Caki2 (cell line): Measurements from ENCODE around the gene GAS6. TPM values are rescaled to one million over a fixed set of nuclear protein-coding genes. Genes with fewer than 3 reads are reported as not detected.

ENCODE experiments used
- DNase-seq: peaks from one replicate; pipeline ENCODE4 v3.0.0-alpha.2; 2015; ENCODE audit warnings: low read depth
- in situ Hi-C: cut with HindIII; loops from 2 replicates; pipeline ENCODE4 v1.10.0; 2016; ENCODE audit warnings: low sequenced_read_pairs, low pct_unique_long_range_greater_than_20kb, mixed read lengths
- total RNA-seq: library from RNA; depleted of rRNA; stranded (reverse); fragments of >200 nt; shearing (Covaris generic); gene quantifications from 2 replicates; pipeline ENCODE4 v1.2.3, GENCODE V29; 2014; ENCODE audit warnings: low replicate concordance

Gene GAS6
- total RNA-seq, 1 experiment from 2014 or later: 29.4 TPM

- in situ Hi-C loops: no loop called here
- DNase-seq: no peak
Measured at GRCh38 chr13:113890774-113891480, 27.1 kb upstream of the GAS6 start.

DNA sequence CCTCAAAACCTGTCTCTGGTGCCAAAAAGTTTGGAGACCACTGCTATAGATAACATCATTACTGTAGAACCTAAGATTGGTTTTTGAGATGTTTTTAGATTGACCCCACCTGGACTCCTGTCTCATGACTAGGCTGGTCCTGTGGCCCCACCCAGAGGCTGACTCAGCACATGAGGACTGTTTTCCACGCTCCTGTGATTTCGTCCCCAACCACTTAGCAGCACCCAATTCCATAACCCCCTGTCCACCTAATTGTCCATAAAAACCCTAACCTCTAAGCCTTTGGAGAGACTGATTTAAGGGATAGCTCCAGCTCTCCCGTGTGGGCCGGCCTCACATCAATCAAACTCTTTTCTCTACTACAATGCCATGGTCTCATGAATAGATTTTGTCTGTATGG, 25.6 kb upstream of the GAS6 start:
- no peak for DNase-seq
- in situ Hi-C loops: no loop called here

- in situ Hi-C loops: no loop called here
Measured at GRCh38 chr13:113888701-113889330, 24.9 kb upstream of the GAS6 start.

GRCh38 chr13:113887700-113888201, 23.9 kb upstream of the GAS6 start:
- in situ Hi-C loops: no loop called here
- DNase-seq: no peak

More at GRCh38 chr13:113888701-113889330, 24.9 kb upstream of the GAS6 start:
- DNase-seq: no peak

DNA sequence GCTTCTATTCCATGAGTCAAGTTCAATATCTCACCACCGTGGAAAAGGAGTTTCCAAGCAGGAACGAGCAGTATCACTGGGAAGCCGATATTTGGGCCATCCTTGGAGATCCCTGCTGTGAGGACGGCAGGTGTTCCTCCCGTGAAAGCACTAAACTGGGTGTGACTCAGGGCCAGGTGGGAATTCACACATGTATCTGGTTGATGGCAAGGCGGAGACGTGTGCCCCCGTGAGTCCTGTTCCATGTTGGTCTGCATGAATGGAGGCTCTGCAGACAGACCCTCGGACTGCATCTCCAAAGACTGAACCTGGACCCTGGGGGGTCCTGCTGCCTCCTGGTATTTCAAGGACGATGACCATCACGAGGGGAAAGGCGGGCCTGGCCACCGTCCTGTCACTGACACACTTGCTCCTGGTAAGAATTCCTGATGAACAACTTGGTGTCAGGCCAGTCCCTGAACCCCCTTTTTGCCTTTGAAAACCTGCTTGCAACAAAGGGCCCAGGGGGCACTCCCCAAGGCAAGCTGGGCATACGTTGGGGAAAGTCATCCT, 22.8 kb upstream of the GAS6 start:
- in situ Hi-C loops: no loop called here
- no peak for DNase-seq

DNA sequence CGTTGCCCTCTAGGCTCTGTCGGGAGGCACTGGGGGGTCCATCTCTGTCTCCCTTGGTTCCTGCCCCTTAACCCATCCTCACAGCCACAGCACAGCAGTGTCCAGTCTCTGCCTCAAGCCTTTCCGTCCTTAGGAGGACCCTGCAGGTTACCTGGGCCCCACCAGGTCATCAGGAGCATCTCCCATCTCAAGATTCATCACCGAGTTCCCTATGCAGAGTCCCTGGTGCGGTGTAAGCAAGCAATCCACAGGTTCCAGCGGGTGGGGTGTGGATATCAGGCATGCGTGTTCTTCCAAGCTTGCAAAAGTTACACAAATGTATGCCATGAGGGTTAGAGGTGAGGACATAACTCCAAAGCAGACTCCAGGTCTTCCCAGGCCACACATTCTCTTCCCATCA, 20.9 kb upstream of the GAS6 start:
- in situ Hi-C loops: no loop called here

DNA sequence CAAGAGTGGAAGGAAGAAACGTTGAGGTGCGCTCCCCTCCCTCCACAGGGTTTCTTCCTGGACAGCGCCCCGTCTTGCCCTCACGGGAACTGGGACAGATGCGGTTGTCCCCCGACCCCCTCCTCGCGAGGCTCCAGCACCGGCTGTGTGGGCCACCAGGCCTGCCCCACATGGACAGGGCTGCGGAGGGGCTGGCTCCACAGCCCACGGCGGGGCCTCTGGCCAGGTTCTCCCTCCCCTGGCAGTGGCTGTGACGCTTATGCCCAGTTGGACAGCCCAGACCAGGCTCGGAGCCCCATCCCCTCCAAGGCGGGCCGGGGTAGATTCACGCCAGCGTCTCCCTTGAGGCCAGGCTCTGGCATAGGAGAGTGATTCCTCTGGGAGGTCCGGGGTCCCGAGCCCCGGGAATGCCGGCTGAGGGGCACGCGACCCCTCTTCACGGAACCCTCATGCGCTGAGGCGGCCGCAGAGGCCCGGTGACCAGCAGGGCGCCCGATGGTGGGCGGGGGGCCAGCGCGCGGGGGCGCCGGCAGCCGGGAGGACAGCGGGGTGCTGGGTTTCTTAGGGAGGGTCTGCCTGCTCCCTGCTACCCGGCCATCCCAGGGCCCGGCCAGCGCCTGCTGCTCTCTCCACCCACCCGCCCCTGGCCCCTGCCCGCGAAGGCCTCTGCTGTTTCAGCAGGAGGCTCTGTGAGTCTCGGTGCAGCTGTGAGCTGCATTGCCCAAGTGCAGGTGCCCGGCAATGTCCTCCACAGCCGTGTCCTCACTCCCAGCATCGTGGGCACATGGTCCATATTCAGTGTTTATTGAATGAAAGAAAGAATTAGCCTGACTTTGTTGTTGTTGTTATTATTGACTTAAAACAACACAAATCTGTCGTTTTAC, 20.3 kb upstream of the GAS6 start:
- DNase-seq: no peak
- in situ Hi-C loops: no loop called here

More for the DNA sequence above, 20.9 kb upstream of the GAS6 start:
- no peak for DNase-seq

DNA sequence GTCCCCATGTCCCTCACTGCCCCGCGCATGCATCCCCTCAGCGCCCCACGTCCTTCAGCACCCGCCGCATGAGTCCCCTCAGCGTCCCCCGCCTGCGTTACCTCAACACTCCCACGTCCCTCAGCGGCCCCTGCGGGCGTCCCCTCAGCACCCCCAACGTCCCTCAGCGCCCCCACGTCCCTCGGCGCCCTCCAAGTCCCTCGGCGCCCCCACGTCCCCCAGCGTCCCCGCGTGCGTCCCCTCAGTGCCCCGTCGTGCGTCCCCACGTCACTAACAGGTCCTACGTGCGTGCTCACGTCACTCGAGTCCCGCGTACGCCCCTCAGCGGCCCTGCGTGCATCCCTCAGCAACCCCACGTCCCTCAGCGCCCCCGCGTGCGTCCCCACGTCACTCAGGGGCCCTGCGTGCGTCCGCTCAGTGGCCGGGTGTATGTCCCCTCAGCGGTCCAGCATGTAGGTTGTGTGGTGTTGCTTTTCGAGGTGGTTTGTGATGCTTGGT, 19.5 kb upstream of the GAS6 start:
- no peak for DNase-seq
- in situ Hi-C loops: no loop called here

DNA sequence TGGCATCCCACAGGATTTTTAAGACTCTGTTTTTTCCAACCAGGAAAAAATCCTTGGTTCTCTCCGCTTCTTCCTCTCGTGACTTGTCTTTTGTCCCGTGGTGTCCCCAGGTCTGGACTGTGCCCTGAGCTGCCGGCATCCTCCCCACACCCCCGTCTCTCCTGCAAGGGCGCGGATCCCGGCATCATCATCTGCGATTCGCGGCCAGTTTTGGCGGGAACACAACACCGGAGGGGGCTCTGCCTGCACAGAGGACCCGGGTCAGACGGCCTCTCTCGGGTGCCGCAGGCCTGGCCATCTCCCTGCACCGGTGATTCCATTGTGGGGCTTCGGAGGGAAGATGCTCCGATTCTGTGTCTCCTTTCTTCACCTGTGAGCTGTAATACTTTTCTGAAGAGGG, 18.8 kb upstream of the GAS6 start:
- in situ Hi-C loops: no loop called here
- no peak for DNase-seq

- in situ Hi-C loops: no loop called here
- DNase-seq: no peak
Measured at GRCh38 chr13:113882267-113882630, 18.4 kb upstream of the GAS6 start.

DNA sequence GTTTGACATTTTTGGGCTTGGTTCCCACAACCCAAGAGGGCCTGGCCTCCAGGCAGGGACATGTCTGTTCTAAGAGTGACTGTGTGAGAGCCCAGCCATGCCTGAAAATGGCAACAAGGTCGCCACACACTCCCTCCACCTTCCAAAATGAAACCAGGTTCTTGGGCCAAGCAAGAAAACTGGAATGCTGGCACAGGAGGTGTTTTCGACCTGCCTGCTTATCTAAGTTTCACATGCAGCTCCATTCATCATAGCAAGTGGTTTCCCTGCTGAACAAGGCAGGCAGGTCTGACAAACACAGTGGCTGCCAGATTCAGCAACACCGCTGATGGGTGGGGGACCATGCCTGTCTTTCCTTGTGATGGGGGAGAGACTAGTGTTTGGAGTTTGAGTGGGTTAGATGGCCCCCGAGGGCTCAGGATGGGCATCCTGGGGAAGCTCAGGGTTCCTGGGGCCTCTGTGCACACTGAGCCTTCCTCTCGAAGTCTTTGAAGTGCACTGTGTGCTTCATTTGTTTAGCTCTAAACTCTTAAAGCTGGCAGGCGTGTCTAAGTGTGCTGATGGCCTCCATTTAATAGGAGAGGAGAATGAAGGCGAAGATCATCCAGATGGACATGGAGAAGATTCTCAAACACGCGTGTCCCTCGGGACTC, 17.9 kb upstream of the GAS6 start:
- DNase-seq: no peak
- in situ Hi-C loops: no loop called here

GRCh38 chr13:113880651-113881611, 17.1 kb upstream of the GAS6 start:
- in situ Hi-C loops: no loop called here
- DNase-seq: no peak

- DNase-seq: no peak
- in situ Hi-C loops: no loop called here
Measured at GRCh38 chr13:113879494-113880360, 15.9 kb upstream of the GAS6 start.

DNA sequence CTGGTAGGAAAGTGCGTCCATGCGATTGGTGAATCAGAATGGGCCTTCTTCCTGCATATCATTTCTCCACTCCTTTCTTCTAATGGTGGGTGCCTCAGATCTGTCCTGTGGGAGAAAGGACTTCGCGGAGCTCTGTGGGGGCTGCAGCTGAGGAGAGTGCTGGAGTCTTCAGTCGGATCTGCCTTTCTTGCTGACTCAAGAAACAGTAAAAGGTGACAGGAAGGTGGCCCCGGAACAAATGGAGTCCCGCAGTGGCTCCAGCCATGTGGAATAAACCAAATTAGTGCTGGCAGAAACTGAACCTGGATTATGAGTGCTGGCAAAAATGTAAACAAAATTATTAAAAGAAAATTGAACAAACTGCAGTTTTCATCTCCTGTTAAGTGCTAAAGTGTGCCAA, 15.1 kb upstream of the GAS6 start:
- in situ Hi-C loops: no loop called here
- no peak for DNase-seq

- in situ Hi-C loops: no loop called here
- no peak for DNase-seq
Measured at GRCh38 chr13:113877149-113877990, 13.5 kb upstream of the GAS6 start.
